HCT116 (cell line): Measurements from ENCODE around the gene CALHM2. TPM values are rescaled to one million over a fixed set of nuclear protein-coding genes. Genes with fewer than 3 reads are reported as not detected.

Source experiments
- ATAC-seq: fragments of 200-7000 bp; cut with Tn5 transposase; 2 replicates; pipeline ENCODE4 v1.9.1; 2020; ENCODE audit warnings: mild to moderate bottlenecking, moderate library complexity
- BruUV-seq: library from RNA; stranded (reverse); fragments of 400-500 nt; replicated peaks from 2 replicates; lab custom pipeline; 2021; lab: Mats Ljungman, UMichigan
- CTCF ChIA-PET: fragments of 300-600 bp; sonication (Branson Sonifier 250); formaldehyde crosslinking; loops from one replicate; lab custom pipeline; 2021; ENCODE audit warnings: antibody characterized with exemption; lab: Charles Lee
- POLR2A ChIA-PET: fragments of 300-600, 350-600 bp; sonication (Branson Sonifier 250); formaldehyde crosslinking; loops from one replicate; lab custom pipeline; 2021; ENCODE audit warnings: antibody characterized with exemption; lab: Charles Lee
- RAD21 ChIA-PET, 2 experiments: fragments of 300-600 bp; sonication (Branson Sonifier 250); formaldehyde crosslinking; loops; one replicate each; lab custom pipeline; 2023; ENCODE audit warnings: low total read pairs in 2 of 2; ENCODE audit not compliant: uncharacterized antibody in 2 of 2, unreplicated experiment in 2 of 2, low non-redundant PET in 1 of 2; lab: Charles Lee
- DNase-seq: peaks from one replicate; pipeline ENCODE4 v3.0.0-alpha.2; 2010; ENCODE audit warnings: low read depth, low spot score
- H2AFZ ChIP-seq: fragments of 200-600 bp; shearing (Covaris generic), sonication (generic); 2 replicates; pipeline ENCODE4 v1.6.1; 2017; ENCODE audit warnings: low read depth, mixed run types, mixed read lengths, antibody characterized with exemption, low read length; ENCODE audit not compliant: poor library complexity, severe bottlenecking
- H3K27ac ChIP-seq: 2 replicates; pipeline ENCODE4 v1.5.1; 2012; ENCODE audit warnings: low read depth, low read length
- H3K27me3 ChIP-seq: fragments of 200-600 bp; sonication (generic); 2 replicates; pipeline ENCODE4 v1.6.1; 2016; ENCODE audit warnings: mixed run types, low read length, mixed read lengths; ENCODE audit not compliant: insufficient read depth
- H3K36me3 ChIP-seq, 2 experiments: fragments of 200-500 bp in 1 of 2; fragments of 200-600 bp in 1 of 2; sonication (Bioruptor generic) in 1 of 2; sonication (generic) in 1 of 2; 2 replicates each; pipeline versions ENCODE4 v1.5.1 to v1.6.1; 2014 to 2016; ENCODE audit warnings: low read length in 2 of 2, inconsistent platforms in 1 of 2, mixed read lengths in 1 of 2, mixed run types in 1 of 2; ENCODE audit not compliant: insufficient read depth in 2 of 2, control insufficient read depth in 1 of 2
- H3K4me1 ChIP-seq, 2 experiments: fragments of 200-600 bp in 1 of 2; sonication (generic) in 1 of 2; 2 replicates each; pipeline versions ENCODE4 v1.5.1 to v1.6.1; 2012 to 2017; ENCODE audit warnings: low read length in 2 of 2, inconsistent platforms in 1 of 2, mild to moderate bottlenecking in 1 of 2, mixed read lengths in 1 of 2, mixed run types in 1 of 2, moderate library complexity in 1 of 2; ENCODE audit not compliant: insufficient read depth in 2 of 2, control insufficient read depth in 1 of 2
- H3K4me2 ChIP-seq: fragments of 200-600 bp; sonication (generic); 2 replicates; pipeline ENCODE4 v1.6.1; 2017; ENCODE audit warnings: mixed run types, low read length, mixed read lengths
- H3K4me3 ChIP-seq, 2 experiments: fragments of 200-600 bp in 1 of 2; sonication (generic) in 1 of 2; replicated peaks in 1 of 2; 2 replicates each; pipeline ENCODE4 v1.5.1; 2011 to 2016; ENCODE audit warnings: low read length in 2 of 2, control low read depth in 1 of 2, low read depth in 1 of 2, mild to moderate bottlenecking in 1 of 2, mixed read lengths in 1 of 2, mixed run types in 1 of 2
- H3K79me2 ChIP-seq: fragments of 200-600 bp; sonication (generic); 2 replicates; pipeline ENCODE4 v1.6.1; 2017; ENCODE audit warnings: mild to moderate bottlenecking, mixed run types, low read length, moderate library complexity, mixed read lengths; ENCODE audit not compliant: insufficient read depth
- H3K9ac ChIP-seq: fragments of 200-600 bp; sonication (generic); 2 replicates; pipeline ENCODE4 v1.6.1; 2016; ENCODE audit warnings: low read length, mixed read lengths
- H3K9me2 ChIP-seq: fragments of 200-600 bp; sonication (generic), shearing (Covaris generic); 2 replicates; pipeline ENCODE4 v1.6.1; 2017; ENCODE audit warnings: mixed run types, mild to moderate bottlenecking, moderate library complexity; ENCODE audit not compliant: insufficient read depth
- H3K9me3 ChIP-seq, 2 experiments: fragments of 200-500 bp in 1 of 2; fragments of 200-600 bp in 1 of 2; sonication (Bioruptor generic) in 1 of 2; sonication (generic) in 1 of 2; 2 replicates each; pipeline ENCODE4 v1.6.1; 2014 to 2017; ENCODE audit warnings: low read length in 2 of 2, mixed read lengths in 2 of 2, inconsistent platforms in 1 of 2, low read depth in 1 of 2, mild to moderate bottlenecking in 1 of 2, mixed run types in 1 of 2, moderate library complexity in 1 of 2; ENCODE audit not compliant: control insufficient read depth in 1 of 2, insufficient read depth in 1 of 2
- H4K20me1 ChIP-seq: fragments of 200-600 bp; sonication (generic), shearing (Covaris generic); 2 replicates; pipeline ENCODE4 v1.6.1; 2017; ENCODE audit warnings: mixed run types, mild to moderate bottlenecking, moderate library complexity; ENCODE audit not compliant: insufficient read depth
- ATF3 ChIP-seq: IDR thresholded peaks from 2 replicates; pipeline ENCODE4 v1.6.1; 2012
- CEBPB ChIP-seq: IDR thresholded peaks from 2 replicates; pipeline ENCODE4 v1.6.1; 2012; ENCODE audit warnings: low read depth
- CTCF ChIP-seq, 3 experiments: fragments of 200-600 bp in 1 of 3; sonication (generic) in 1 of 3; IDR thresholded peaks in 2 of 3; conservative IDR thresholded peaks in 1 of 3; 2 replicates each; pipeline ENCODE4 v1.5.1; 2012 to 2017; ENCODE audit warnings: low read depth in 2 of 3, low read length in 2 of 3, antibody characterized with exemption in 1 of 3, borderline replicate concordance in 1 of 3, control low read depth in 1 of 3, mild to moderate bottlenecking in 1 of 3, mixed read lengths in 1 of 3, mixed run types in 1 of 3, moderate library complexity in 1 of 3; ENCODE audit not compliant: insufficient read depth in 1 of 3
- EZH2phosphoT487 ChIP-seq: fragments of 200-600 bp; IDR thresholded peaks from 2 replicates; pipeline ENCODE4 v1.6.1; 2018; ENCODE audit warnings: antibody characterized with exemption, borderline replicate concordance
- FOSL1 ChIP-seq: IDR thresholded peaks from 2 replicates; pipeline ENCODE4 v1.6.1; 2012; ENCODE audit warnings: low read depth
- MAX ChIP-seq: IDR thresholded peaks from 2 replicates; pipeline ENCODE4 v1.6.1; 2012
- RAD21 ChIP-seq: IDR thresholded peaks from 2 replicates; pipeline ENCODE4 v1.6.1; 2012; ENCODE audit warnings: low read depth, mild to moderate bottlenecking
- SP1 ChIP-seq: IDR thresholded peaks from 2 replicates; pipeline ENCODE4 v1.6.1; 2012; ENCODE audit warnings: low read depth
- SRF ChIP-seq: IDR thresholded peaks from 2 replicates; pipeline ENCODE4 v1.6.1; 2012; ENCODE audit warnings: low read depth
- TCF7L2 ChIP-seq: IDR thresholded peaks from 2 replicates; pipeline ENCODE4 v1.7.0; 2011; ENCODE audit warnings: borderline replicate concordance, inconsistent platforms; ENCODE audit not compliant: insufficient read depth, insufficient read length; ENCODE audit errors: extremely low read depth
- ZNF274 ChIP-seq: fragments of 200-500 bp; sonication (Bioruptor generic); IDR thresholded peaks from 2 replicates; pipeline ENCODE4 v1.6.1; 2014; ENCODE audit warnings: mild to moderate bottlenecking, low read depth, low read length, inconsistent platforms
- intact Hi-C: fragments of 100-400 bp; cut with micrococcal nuclease; formaldehyde crosslinking; loops from 2 replicates; pipeline ENCODE4 v1.10.0; 2022
- total RNA-seq: library from RNA; stranded (reverse); gene quantifications from one replicate; pipeline ENCODE4 v1.2.1, GENCODE V29; 2021; ENCODE audit not compliant: unreplicated experiment

CALHM2 gene
- total RNA-seq, 1 experiment from 2014 or later, result 46.1 TPM

GRCh38 chr10:103447187-103447586 lies 5.0 kb downstream of the CALHM2 start:
- Histone ChIP-seq H4K20me1 (no peaks in the 10 kb centered on the region), H3K4me3 (no peak overlapping the region), H3K27ac (no peak overlapping the region; the same call in 1 of the 2 replicates), H3K9ac (no peak overlapping the region), H3K9me2 (no peaks in the 10 kb centered on the region), H3K9me3 (no peaks in the 10 kb centered on the region), H3K79me2 (peaks cover 9% of the 10 kb centered on the region; the same call in 1 of the 2 replicates), H2AFZ (no peak overlapping the region), H3K4me1 (peaks cover 8 to 39% of the 10 kb centered on the region in 2 experiments; a peak in 3 of 4 replicates), H3K4me2 (no peak overlapping the region), H3K36me3 (peaks cover 60 to 68% of the 10 kb centered on the region in 2 experiments), H3K27me3 (no peaks in the 10 kb centered on the region)
- RAD21 ChIA-PET, result no interaction called here
- POLR2A ChIA-PET, result no interaction called here
- TF ChIP-seq CTCF (IDR thresholded peaks at IDR 0.05 in 2 of 3, conservative IDR thresholded peaks at IDR 0.05 in 1 of 3; ENCODE audit: borderline replicate concordance in 1 of 3, insufficient read depth in 1 of 3, low read depth in 2 of 3, low read length in 2 of 3) (no peak), TCF7L2 (no peak), ATF3 (no peak), EZH2phosphoT487 (no peak)
- ATAC-seq, result no peak
- intact Hi-C loops, result no loop called here
- CTCF ChIA-PET, result no interaction called here
- BruUV-seq, result no TSS peak
- no peak for DNase-seq

GRCh38 chr10:103445767-103446567 lies 6.2 kb downstream of the CALHM2 start:
- ChIA-PET RAD21 (no interaction called here), POLR2A (no interaction called here), CTCF (no interaction called here)
- DNase-seq, result no peak
- Histone ChIP-seq H3K79me2 (peaks cover 9% of the 10 kb centered on the region; the same call in 1 of the 2 replicates), H2AFZ (no peak overlapping the region), H3K4me3 (no peak overlapping the region), H3K9me3 (no peaks in the 10 kb centered on the region), H3K27ac (no peak overlapping the region), H3K4me1 (peaks cover 8 to 29% of the 10 kb centered on the region in 2 experiments; a peak in 3 of 4 replicates), H3K9ac (no peak overlapping the region), H3K36me3 (peaks cover 68 to 75% of the 10 kb centered on the region in 2 experiments), H3K27me3 (no peaks in the 10 kb centered on the region), H3K9me2 (no peaks in the 10 kb centered on the region), H4K20me1 (no peaks in the 10 kb centered on the region), H3K4me2 (no peak overlapping the region)
- intact Hi-C loops, result no loop called here
- no peak for ATAC-seq
- BruUV-seq, result TSS peak; percentile 31
- TF ChIP-seq SP1, result no peak
- no peak for TF ChIP-seq SRF
- TF ChIP-seq CEBPB, result no peak
- TF ChIP-seq ZNF274, result no peak
- no peak for TF ChIP-seq MAX
- TF ChIP-seq ATF3, result no peak
- TF ChIP-seq EZH2phosphoT487, result no peak
- TF ChIP-seq FOSL1, result no peak
- TF ChIP-seq RAD21, result no peak
- TF ChIP-seq CTCF (IDR thresholded peaks at IDR 0.05 in 2 of 3, conservative IDR thresholded peaks at IDR 0.05 in 1 of 3; ENCODE audit: borderline replicate concordance in 1 of 3, insufficient read depth in 1 of 3, low read depth in 2 of 3, low read length in 2 of 3), result no peak
